HL-60 (cell line): ENCODE measurements around the gene CRYBG3.

Source experiments
- DNase-seq, 2 experiments: peaks; one replicate each; pipeline ENCODE4 v3.0.0-alpha.2; 2010 to 2020; ENCODE audit warnings: low read depth in 1 of 2, low spot score in 1 of 2
- H3K27ac ChIP-seq: fragments of 250-450 bp; sonication (Bioruptor Pico); replicated peaks from 2 replicates; pipeline ENCODE4 v1.5.1; 2020; ENCODE audit warnings: mild to moderate bottlenecking, moderate library complexity
- H3K27me3 ChIP-seq: fragments of 250-450 bp; sonication (Bioruptor Pico); 2 replicates; pipeline ENCODE4 v1.5.1; 2021; ENCODE audit warnings: mild to moderate bottlenecking, moderate library complexity; ENCODE audit not compliant: insufficient read depth, poor library complexity, severe bottlenecking
- H3K4me3 ChIP-seq: replicated peaks from 2 replicates; pipeline ENCODE4 v1.5.1; 2011; ENCODE audit warnings: mild to moderate bottlenecking, control low read depth, low read length; ENCODE audit not compliant: insufficient read depth
- GABPA ChIP-seq: IDR thresholded peaks from 2 replicates; pipeline ENCODE4 v1.6.1; 2012; ENCODE audit warnings: low read depth
- POLR2AphosphoS5 ChIP-seq: IDR thresholded peaks from 2 replicates; pipeline ENCODE4 v1.6.1; 2012; ENCODE audit warnings: low read depth
- REST ChIP-seq: IDR thresholded peaks from 2 replicates; pipeline ENCODE4 v1.6.1; 2012; ENCODE audit warnings: low read depth; ENCODE audit not compliant: insufficient replicate concordance
- SPI1 ChIP-seq: IDR thresholded peaks from 2 replicates; pipeline ENCODE4 v1.6.1; 2012; ENCODE audit warnings: low read depth, mild to moderate bottlenecking, borderline replicate concordance
- TF ChIP-seq, protein P1 (sequence below): IDR thresholded peaks from one replicate; pipeline ENCODE4 v1.5.1; 2011; ENCODE audit warnings: low read length, control low read depth, inconsistent platforms; ENCODE audit not compliant: insufficient read depth

CRYBG3 gene

DNA sequence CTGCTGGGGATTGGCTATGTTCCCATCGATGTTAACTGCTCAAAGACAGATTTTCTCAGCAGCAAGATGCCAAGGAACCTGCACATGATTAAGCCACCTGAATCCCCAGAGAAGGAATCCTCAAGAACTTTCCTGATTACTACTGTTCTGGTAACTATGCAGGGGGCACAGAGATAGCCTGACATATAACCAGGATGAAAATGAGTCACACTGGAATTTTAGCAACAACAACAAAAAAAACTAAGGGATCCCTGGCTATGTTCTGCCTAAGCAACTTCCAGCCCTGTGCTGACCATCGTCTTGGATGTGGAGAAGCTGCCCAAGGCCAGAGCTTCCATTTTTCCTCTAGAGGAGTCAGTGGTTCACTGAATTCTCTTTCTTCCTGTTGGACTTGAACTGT, 136.6 kb downstream of the CRYBG3 start:
- DNase-seq: no peak
- H3K27ac ChIP-seq: no peak overlapping the region
- no peak for TF ChIP-seq POLR2AphosphoS5
- TF ChIP-seq GABPA: no peak
- TF ChIP-seq REST: no peak
- no peak for TF ChIP-seq SPI1
- TF ChIP-seq, protein P1, sequence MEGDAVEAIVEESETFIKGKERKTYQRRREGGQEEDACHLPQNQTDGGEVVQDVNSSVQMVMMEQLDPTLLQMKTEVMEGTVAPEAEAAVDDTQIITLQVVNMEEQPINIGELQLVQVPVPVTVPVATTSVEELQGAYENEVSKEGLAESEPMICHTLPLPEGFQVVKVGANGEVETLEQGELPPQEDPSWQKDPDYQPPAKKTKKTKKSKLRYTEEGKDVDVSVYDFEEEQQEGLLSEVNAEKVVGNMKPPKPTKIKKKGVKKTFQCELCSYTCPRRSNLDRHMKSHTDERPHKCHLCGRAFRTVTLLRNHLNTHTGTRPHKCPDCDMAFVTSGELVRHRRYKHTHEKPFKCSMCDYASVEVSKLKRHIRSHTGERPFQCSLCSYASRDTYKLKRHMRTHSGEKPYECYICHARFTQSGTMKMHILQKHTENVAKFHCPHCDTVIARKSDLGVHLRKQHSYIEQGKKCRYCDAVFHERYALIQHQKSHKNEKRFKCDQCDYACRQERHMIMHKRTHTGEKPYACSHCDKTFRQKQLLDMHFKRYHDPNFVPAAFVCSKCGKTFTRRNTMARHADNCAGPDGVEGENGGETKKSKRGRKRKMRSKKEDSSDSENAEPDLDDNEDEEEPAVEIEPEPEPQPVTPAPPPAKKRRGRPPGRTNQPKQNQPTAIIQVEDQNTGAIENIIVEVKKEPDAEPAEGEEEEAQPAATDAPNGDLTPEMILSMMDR: no peak
- no peaks in the 10 kb centered on the region for H3K27me3 ChIP-seq
- no peak overlapping the region for H3K4me3 ChIP-seq

- H3K4me3 ChIP-seq: no peak overlapping the region
- TF ChIP-seq, protein P1: no peak
- TF ChIP-seq REST: no peak
- no peak for TF ChIP-seq SPI1
- no peak for TF ChIP-seq POLR2AphosphoS5
- no peak for TF ChIP-seq GABPA
- no peak for DNase-seq
- H3K27me3 ChIP-seq: no peaks in the 10 kb centered on the region
- H3K27ac ChIP-seq: no peak overlapping the region
These were observed 137.0 kb downstream of the CRYBG3 start for GRCh38 chr3:97958796-97959195.

- TF ChIP-seq REST (no peak), GABPA (no peak), POLR2AphosphoS5 (no peak), SPI1 (no peak)
- TF ChIP-seq, protein P1: no peak
- Histone ChIP-seq H3K27me3 (no peaks in the 10 kb centered on the region), H3K27ac (no peak overlapping the region), H3K4me3 (no peak overlapping the region)
- no peak for DNase-seq
These were observed 138.1 kb downstream of the CRYBG3 start for GRCh38 chr3:97959872-97960271.
